Measurements from ENCODE around the gene DCAF12L1.

The DCAF12L1 gene
- 0 to 0.04 (median 0) reads per million in 18 experiments for total RNA-seq

- no peak for DNase-seq
These were observed at the start of gene DCAF12L1 for GRCh38 chrX:126552313-126553022. Gene DCAF12L1 (minus strand): TSS chrX:126552814. CDS start chrX:126552608, 206 bp downstream.

- DNase-seq: no peak
These were observed 28.3 kb upstream of the DCAF12L1 start for GRCh38 chrX:126580877-126581276.

GRCh38 chrX:126575911-126576310 lies 23.3 kb upstream of the DCAF12L1 start:
- DNase-seq: no peak

- DNase-seq: no peak
These were observed 4.5 kb upstream of the DCAF12L1 start for GRCh38 chrX:126557151-126557550.

- no peak for DNase-seq
These were observed 795 bp downstream of the DCAF12L1 start for GRCh38 chrX:126551725-126552312.

- no peak for DNase-seq
These were observed 1.3 kb downstream of the DCAF12L1 start for GRCh38 chrX:126551306-126551705.

- no peak for DNase-seq
These were observed 1.8 kb downstream of the DCAF12L1 start for GRCh38 chrX:126550816-126551215.

GRCh38 chrX:126509923-126510322 lies 42.7 kb downstream of the DCAF12L1 start:
- no peak for DNase-seq
